ENCODE measurements around the gene STX3.
A peak's percentile ranks its signal among the peaks of the same experiment; 100 is the strongest.
"Not testable (repeated sequence)": the region's sequence is repeated elsewhere in the genome, so short reads cannot be mapped to it uniquely, and the experiment has no call there.

The STX3 gene

DNA sequence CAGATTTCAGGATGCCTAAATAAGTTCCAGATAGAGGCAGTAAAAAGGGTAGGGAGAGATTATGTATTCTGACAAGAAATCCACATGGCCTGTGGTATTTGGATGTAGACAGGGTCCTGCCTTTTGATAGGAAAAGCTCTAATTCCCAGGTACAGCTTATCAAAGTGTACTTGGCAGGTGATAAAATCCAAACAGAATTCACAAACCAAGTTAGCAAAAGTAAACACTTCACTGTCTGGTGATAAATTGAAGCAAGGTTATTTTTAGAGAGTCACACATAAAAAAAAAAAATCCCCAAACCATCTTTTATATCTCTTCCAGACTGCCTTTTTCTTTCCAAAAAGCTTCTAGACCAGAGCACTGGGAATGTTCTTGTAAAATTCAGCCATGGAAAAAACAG lies 84.4 kb downstream of the STX3 start:
- POLR2A ChIA-PET, result no interaction called here
- no peaks in the 10 kb centered on the region for H3K9me3 ChIP-seq (ENCODE audit: control extremely low read depth in 1 of 5, control insufficient read depth in 4 of 5, insufficient read depth in 2 of 5, low read depth in 1 of 5, low read length in 4 of 5)

GRCh38 chr11:59841514-59841913 lies 86.3 kb downstream of the STX3 start:
- Histone ChIP-seq H3K27me3 (replicated peaks in 2 of 5; ENCODE audit: control insufficient read depth in 4 of 5, insufficient read depth in 5 of 5, low read length in 4 of 5) (no peaks in the 10 kb centered on the region), H3K36me3 (ENCODE audit: control insufficient read depth in 4 of 4, insufficient read depth in 4 of 4, low read length in 3 of 4) (no peaks in the 10 kb centered on the region), H3K9me3 (ENCODE audit: control extremely low read depth in 1 of 5, control insufficient read depth in 4 of 5, insufficient read depth in 2 of 5, low read depth in 1 of 5, low read length in 4 of 5) (no peaks in the 10 kb centered on the region), H3K4me3 (ENCODE audit: control insufficient read depth in 1 of 7, extremely low read depth in 1 of 7, insufficient read depth in 4 of 7, low read depth in 2 of 7, low read length in 6 of 7) (no peak overlapping the region), H3K27ac (ENCODE audit: insufficient read depth in 1 of 2, low read depth in 1 of 2, low read length in 2 of 2, poor library complexity in 1 of 2, severe bottlenecking in 2 of 2) (no peak overlapping the region), H3K4me1 (ENCODE audit: control extremely low read depth in 1 of 4, control insufficient read depth in 4 of 4, insufficient read depth in 4 of 4, low read length in 3 of 4) (no peaks in the 10 kb centered on the region)
- ChIA-PET CTCF (no interaction called here), POLR2A (no interaction called here)
- WGBS (ENCODE audit: insufficient coverage), result 96% methylated on average over 2 of the region's 2 CpGs
- no peak for DNase-seq

More for the DNA sequence above, 84.4 kb downstream of the STX3 start:
- no peak for DNase-seq
- CTCF ChIA-PET, result no interaction called here
- Histone ChIP-seq H3K27me3 (replicated peaks in 2 of 5; ENCODE audit: control insufficient read depth in 4 of 5, insufficient read depth in 5 of 5, low read length in 4 of 5) (no peaks in the 10 kb centered on the region), H3K4me3 (ENCODE audit: control insufficient read depth in 1 of 7, extremely low read depth in 1 of 7, insufficient read depth in 4 of 7, low read depth in 2 of 7, low read length in 6 of 7) (no peak overlapping the region), H3K4me1 (ENCODE audit: control extremely low read depth in 1 of 4, control insufficient read depth in 4 of 4, insufficient read depth in 4 of 4, low read length in 3 of 4) (no peaks in the 10 kb centered on the region), H3K36me3 (ENCODE audit: control insufficient read depth in 4 of 4, insufficient read depth in 4 of 4, low read length in 3 of 4) (no peaks in the 10 kb centered on the region), H3K27ac (ENCODE audit: insufficient read depth in 1 of 2, low read depth in 1 of 2, low read length in 2 of 2, poor library complexity in 1 of 2, severe bottlenecking in 2 of 2) (no peak overlapping the region)

- ChIA-PET CTCF (no interaction called here), POLR2A (no interaction called here)
- Histone ChIP-seq H3K9me3 (ENCODE audit: control extremely low read depth in 1 of 5, control insufficient read depth in 4 of 5, insufficient read depth in 2 of 5, low read depth in 1 of 5, low read length in 4 of 5) (no peaks in the 10 kb centered on the region), H3K36me3 (ENCODE audit: control insufficient read depth in 4 of 4, insufficient read depth in 4 of 4, low read length in 3 of 4) (no peaks in the 10 kb centered on the region), H3K27ac (ENCODE audit: insufficient read depth in 1 of 2, low read depth in 1 of 2, low read length in 2 of 2, poor library complexity in 1 of 2, severe bottlenecking in 2 of 2) (no peak overlapping the region), H3K4me3 (ENCODE audit: control insufficient read depth in 1 of 7, extremely low read depth in 1 of 7, insufficient read depth in 4 of 7, low read depth in 2 of 7, low read length in 6 of 7) (no peak overlapping the region), H3K27me3 (replicated peaks in 2 of 5; ENCODE audit: control insufficient read depth in 4 of 5, insufficient read depth in 5 of 5, low read length in 4 of 5) (no peaks in the 10 kb centered on the region), H3K4me1 (ENCODE audit: control extremely low read depth in 1 of 4, control insufficient read depth in 4 of 4, insufficient read depth in 4 of 4, low read length in 3 of 4) (no peaks in the 10 kb centered on the region)
- 98% methylated on average over 12 of the region's 12 CpGs for WGBS (ENCODE audit: insufficient coverage)
- DNase-seq, result no peak
These were observed 87.1 kb downstream of the STX3 start for GRCh38 chr11:59842316-59842715.

- POLR2A ChIA-PET, result no interaction called here
These were observed 90.2 kb downstream of the STX3 start, which contains the start of gene CBLIF for GRCh38 chr11:59845399-59845798. Gene CBLIF (minus strand): TSS chr11:59845499. CDS start chr11:59845453, 46 bp downstream.

DNA sequence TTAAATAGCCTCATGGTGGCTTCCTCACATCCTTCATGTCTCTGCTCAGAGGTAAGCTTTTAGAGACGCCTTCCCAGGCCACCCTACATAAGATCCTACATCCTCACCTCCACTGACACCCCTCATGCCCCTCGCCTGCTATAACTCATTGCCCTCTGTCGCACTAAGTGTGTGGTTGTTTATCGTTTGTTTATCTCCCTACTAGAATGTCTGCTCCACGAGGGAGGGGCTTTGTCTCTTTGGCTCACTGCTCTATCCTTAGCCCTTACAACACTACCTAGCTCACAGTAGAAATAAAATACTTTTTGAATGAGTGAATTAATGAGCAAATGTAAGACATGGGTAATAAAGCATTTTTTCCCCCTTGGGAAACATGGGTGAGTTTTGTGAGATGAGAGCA lies 91.4 kb downstream of the STX3 start:
- ChIA-PET POLR2A (interaction anchor here (0.6 kb wide), 1 partner anchor 720 kb away, joined by 3 read pairs; no protein-coding TSS in a partner anchor), CTCF (interaction anchor here (1.3 kb wide), 1 partner anchor 19 kb away, joined by 4 read pairs; no protein-coding TSS in a partner anchor)
- Histone ChIP-seq H3K4me1 (ENCODE audit: control extremely low read depth in 1 of 4, control insufficient read depth in 4 of 4, insufficient read depth in 4 of 4, low read length in 3 of 4) (peaks cover 0 to 9% (median 0%) of the 10 kb centered on the region in 4 experiments), H3K4me3 (ENCODE audit: control insufficient read depth in 1 of 7, extremely low read depth in 1 of 7, insufficient read depth in 4 of 7, low read depth in 2 of 7, low read length in 6 of 7) (no peak overlapping the region), H3K27me3 (replicated peaks in 2 of 5; ENCODE audit: control insufficient read depth in 4 of 5, insufficient read depth in 5 of 5, low read length in 4 of 5) (no peaks in the 10 kb centered on the region), H3K36me3 (ENCODE audit: control insufficient read depth in 4 of 4, insufficient read depth in 4 of 4, low read length in 3 of 4) (no peaks in the 10 kb centered on the region), H3K27ac (ENCODE audit: insufficient read depth in 1 of 2, low read depth in 1 of 2, low read length in 2 of 2, poor library complexity in 1 of 2, severe bottlenecking in 2 of 2) (no peak overlapping the region), H3K9me3 (ENCODE audit: control extremely low read depth in 1 of 5, control insufficient read depth in 4 of 5, insufficient read depth in 2 of 5, low read depth in 1 of 5, low read length in 4 of 5) (no peaks in the 10 kb centered on the region)
- no peak for DNase-seq
- WGBS (ENCODE audit: insufficient coverage), result 100% methylated on average over 1 of the region's 5 CpGs

More at GRCh38 chr11:59845399-59845798, 90.2 kb downstream of the STX3 start, which contains the start of gene CBLIF:
- H3K4me1 ChIP-seq (ENCODE audit: control extremely low read depth in 1 of 4, control insufficient read depth in 4 of 4, insufficient read depth in 4 of 4, low read length in 3 of 4), result peaks cover 0 to 9% (median 0%) of the 10 kb centered on the region in 4 experiments
- no peaks in the 10 kb centered on the region for H3K27me3 ChIP-seq (replicated peaks in 2 of 5; ENCODE audit: control insufficient read depth in 4 of 5, insufficient read depth in 5 of 5, low read length in 4 of 5)
- CTCF ChIA-PET, result interaction anchor here (1.3 kb wide), 1 partner anchor 18 kb away, joined by 4 read pairs; no protein-coding TSS in a partner anchor
- no peak within 1 kb of the TSS for H3K27ac ChIP-seq (ENCODE audit: insufficient read depth in 1 of 2, low read depth in 1 of 2, low read length in 2 of 2, poor library complexity in 1 of 2, severe bottlenecking in 2 of 2)
- WGBS (ENCODE audit: insufficient coverage), result 100% methylated on average over 3 of the region's 4 CpGs
- H3K36me3 ChIP-seq (ENCODE audit: control insufficient read depth in 4 of 4, insufficient read depth in 4 of 4, low read length in 3 of 4), result no peaks in the 10 kb centered on the region
- H3K9me3 ChIP-seq (ENCODE audit: control extremely low read depth in 1 of 5, control insufficient read depth in 4 of 5, insufficient read depth in 2 of 5, low read depth in 1 of 5, low read length in 4 of 5), result no peaks in the 10 kb centered on the region
- no peak within 1 kb of the TSS for H3K4me3 ChIP-seq (ENCODE audit: control insufficient read depth in 1 of 7, extremely low read depth in 1 of 7, insufficient read depth in 4 of 7, low read depth in 2 of 7, low read length in 6 of 7)
- no peak for DNase-seq

DNA sequence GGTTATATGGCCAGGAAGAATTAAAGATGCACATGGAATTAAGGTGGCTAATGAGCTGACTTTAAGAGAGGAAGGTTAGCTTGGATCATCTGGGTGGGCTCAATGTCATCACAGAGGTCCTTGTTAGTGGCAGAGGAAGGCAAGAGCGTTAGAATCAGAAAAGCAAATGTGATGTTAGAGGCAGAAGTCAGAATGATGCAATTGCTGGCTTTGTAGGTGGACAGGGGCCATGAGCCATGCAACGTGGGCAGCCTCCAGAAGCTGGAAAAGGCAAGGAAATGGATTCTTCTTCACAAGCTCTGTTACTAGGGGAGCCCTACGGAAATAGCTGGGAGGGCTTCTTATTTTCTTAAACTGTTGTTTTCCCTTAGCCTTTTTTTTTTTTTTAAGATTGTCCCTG lies 92.5 kb downstream of the STX3 start:
- 100% methylated on average over 2 of the region's 3 CpGs for WGBS (ENCODE audit: insufficient coverage)
- no peak for DNase-seq
- Histone ChIP-seq H3K27me3 (replicated peaks in 2 of 5; ENCODE audit: control insufficient read depth in 4 of 5, insufficient read depth in 5 of 5, low read length in 4 of 5) (no peaks in the 10 kb centered on the region), H3K27ac (ENCODE audit: insufficient read depth in 1 of 2, low read depth in 1 of 2, low read length in 2 of 2, poor library complexity in 1 of 2, severe bottlenecking in 2 of 2) (no peak overlapping the region), H3K9me3 (ENCODE audit: control extremely low read depth in 1 of 5, control insufficient read depth in 4 of 5, insufficient read depth in 2 of 5, low read depth in 1 of 5, low read length in 4 of 5) (no peaks in the 10 kb centered on the region), H3K36me3 (ENCODE audit: control insufficient read depth in 4 of 4, insufficient read depth in 4 of 4, low read length in 3 of 4) (no peaks in the 10 kb centered on the region), H3K4me1 (ENCODE audit: control extremely low read depth in 1 of 4, control insufficient read depth in 4 of 4, insufficient read depth in 4 of 4, low read length in 3 of 4) (peaks cover 0 to 9% (median 0%) of the 10 kb centered on the region in 4 experiments), H3K4me3 (ENCODE audit: control insufficient read depth in 1 of 7, extremely low read depth in 1 of 7, insufficient read depth in 4 of 7, low read depth in 2 of 7, low read length in 6 of 7) (no peak overlapping the region)
- CTCF ChIA-PET, result no interaction called here
- POLR2A ChIA-PET, result no interaction called here

DNA sequence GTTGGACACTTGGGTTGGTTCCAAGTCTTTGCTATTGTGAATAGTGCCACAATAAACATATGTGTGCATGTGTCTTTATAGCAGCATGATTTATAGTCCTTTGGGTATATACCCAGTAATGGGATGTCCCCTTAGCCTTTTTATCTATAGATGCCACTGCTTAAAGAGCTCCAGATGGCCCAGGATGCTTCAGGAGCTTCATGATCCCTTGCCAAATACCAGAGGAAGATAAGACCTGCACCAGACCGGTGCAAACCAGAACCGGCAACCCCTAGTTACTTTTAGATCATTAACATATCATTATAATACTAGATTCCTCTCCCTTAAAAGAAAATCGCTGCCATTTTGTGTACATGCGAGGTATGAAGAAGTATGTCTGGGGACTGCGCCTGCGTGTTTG lies 93.3 kb downstream of the STX3 start:
- H3K27ac ChIP-seq (ENCODE audit: insufficient read depth in 1 of 2, low read depth in 1 of 2, low read length in 2 of 2, poor library complexity in 1 of 2, severe bottlenecking in 2 of 2); H3K4me1 ChIP-seq (ENCODE audit: control extremely low read depth in 1 of 4, control insufficient read depth in 4 of 4, insufficient read depth in 4 of 4, low read length in 3 of 4); H3K9me3 ChIP-seq (ENCODE audit: control extremely low read depth in 1 of 5, control insufficient read depth in 4 of 5, insufficient read depth in 2 of 5, low read depth in 1 of 5, low read length in 4 of 5); H3K27me3 ChIP-seq (replicated peaks in 2 of 5; ENCODE audit: control insufficient read depth in 4 of 5, insufficient read depth in 5 of 5, low read length in 4 of 5); POLR2A ChIA-PET; CTCF ChIA-PET; H3K36me3 ChIP-seq (ENCODE audit: control insufficient read depth in 4 of 4, insufficient read depth in 4 of 4, low read length in 3 of 4); H3K4me3 ChIP-seq (ENCODE audit: control insufficient read depth in 1 of 7, extremely low read depth in 1 of 7, insufficient read depth in 4 of 7, low read depth in 2 of 7, low read length in 6 of 7): not testable (repeated sequence)
- peak in 1 of 3 donors; percentile 12 for DNase-seq
- WGBS (ENCODE audit: insufficient coverage), result 96% methylated on average over 4 of the region's 6 CpGs
